Measurements from ENCODE around the gene NUP205. TPM values are rescaled to one million over a fixed set of nuclear protein-coding genes. Genes with fewer than 3 reads are reported as not detected.

Gene NUP205
- total and polyA plus RNA-seq, 11 donors, result 9.4 to 18.6 (median 13.6) TPM

DNA sequence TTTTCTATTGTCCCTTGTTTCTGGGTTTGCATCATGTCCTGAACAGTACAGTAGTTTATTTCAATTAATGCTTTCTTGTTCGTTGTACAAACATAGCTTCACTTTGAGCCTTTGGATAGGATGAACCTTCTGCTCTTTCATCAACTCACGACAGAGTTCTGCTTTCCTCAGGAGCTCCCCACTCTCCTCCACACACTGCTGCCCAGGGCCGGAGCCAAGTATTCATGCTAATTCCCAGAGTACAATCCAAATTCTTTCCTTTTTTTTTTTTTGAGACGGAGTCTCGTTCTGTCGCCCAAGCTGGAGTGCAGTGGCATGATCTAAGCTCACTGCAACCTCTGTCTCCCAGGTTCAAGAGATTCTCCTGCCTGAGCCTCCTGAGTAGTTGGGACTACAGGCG lies 7.5 kb upstream of the NUP205 start:
- no peak overlapping the region for H3K4me3 ChIP-seq
- H3K9me3 ChIP-seq, result no peaks in the 10 kb centered on the region
- no peak overlapping the region for H3K27ac ChIP-seq
- no peak for ATAC-seq
- intact Hi-C loops (cut with DNase I), result loop anchor here in 1 of 10 donors (10.0 kb wide), 1 partner anchor 135 kb away; no protein-coding TSS in a partner anchor
- no peaks in the 10 kb centered on the region for H3K4me1 ChIP-seq
- whole genome bisulfite sequencing, 4 donors, result 75 to 82% (median 77%) methylated on average over 7 of the region's 7 CpGs
- TF ChIP-seq, protein P1, sequence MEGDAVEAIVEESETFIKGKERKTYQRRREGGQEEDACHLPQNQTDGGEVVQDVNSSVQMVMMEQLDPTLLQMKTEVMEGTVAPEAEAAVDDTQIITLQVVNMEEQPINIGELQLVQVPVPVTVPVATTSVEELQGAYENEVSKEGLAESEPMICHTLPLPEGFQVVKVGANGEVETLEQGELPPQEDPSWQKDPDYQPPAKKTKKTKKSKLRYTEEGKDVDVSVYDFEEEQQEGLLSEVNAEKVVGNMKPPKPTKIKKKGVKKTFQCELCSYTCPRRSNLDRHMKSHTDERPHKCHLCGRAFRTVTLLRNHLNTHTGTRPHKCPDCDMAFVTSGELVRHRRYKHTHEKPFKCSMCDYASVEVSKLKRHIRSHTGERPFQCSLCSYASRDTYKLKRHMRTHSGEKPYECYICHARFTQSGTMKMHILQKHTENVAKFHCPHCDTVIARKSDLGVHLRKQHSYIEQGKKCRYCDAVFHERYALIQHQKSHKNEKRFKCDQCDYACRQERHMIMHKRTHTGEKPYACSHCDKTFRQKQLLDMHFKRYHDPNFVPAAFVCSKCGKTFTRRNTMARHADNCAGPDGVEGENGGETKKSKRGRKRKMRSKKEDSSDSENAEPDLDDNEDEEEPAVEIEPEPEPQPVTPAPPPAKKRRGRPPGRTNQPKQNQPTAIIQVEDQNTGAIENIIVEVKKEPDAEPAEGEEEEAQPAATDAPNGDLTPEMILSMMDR (IDR thresholded peaks at IDR 0.05), result no peak
- no peak for TF ChIP-seq POLR2A (IDR thresholded peaks at IDR 0.05)
- no peaks in the 10 kb centered on the region for H3K36me3 ChIP-seq
- H3K27me3 ChIP-seq, result no peaks in the 10 kb centered on the region
- DNase-seq, result no peak

DNA sequence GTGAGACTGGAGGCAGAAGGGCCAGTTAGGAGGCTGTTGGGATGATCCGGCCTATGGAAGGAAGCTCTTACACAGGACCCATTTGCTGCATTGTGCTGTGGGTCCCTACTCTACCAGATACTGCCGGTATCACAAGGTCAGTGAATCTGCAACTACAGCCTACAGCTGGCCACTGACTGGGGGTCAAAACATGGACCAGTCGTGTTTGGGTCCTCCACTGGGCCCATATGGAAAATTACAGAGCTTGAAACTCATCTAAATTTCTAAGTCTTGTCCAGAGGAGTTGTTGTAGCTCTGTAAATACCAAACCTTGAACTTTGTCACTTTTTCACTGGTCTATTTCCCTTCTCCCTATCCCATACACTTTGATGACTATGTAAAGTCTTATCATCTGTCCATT lies 5.6 kb upstream of the NUP205 start:
- H3K9me3 ChIP-seq, result no peaks in the 10 kb centered on the region
- H3K27ac ChIP-seq, result no peak overlapping the region
- intact Hi-C loops (cut with DNase I), result loop anchor here in 1 of 10 donors (10.0 kb wide), 1 partner anchor 137 kb away; no protein-coding TSS in a partner anchor
- DNase-seq (no peak), ATAC-seq (no peak)
- TF ChIP-seq, protein P1 (IDR thresholded peaks at IDR 0.05), result no peak
- no peak for TF ChIP-seq POLR2A (IDR thresholded peaks at IDR 0.05)
- no peak overlapping the region for H3K4me3 ChIP-seq
- no peaks in the 10 kb centered on the region for H3K27me3 ChIP-seq
- no peaks in the 10 kb centered on the region for H3K36me3 ChIP-seq
- H3K4me1 ChIP-seq, result peaks cover 0 to under 1% (median 0%) of the 10 kb centered on the region in 12 donors
- 45 to 90% (median 76%) methylated on average over 3 of the region's 3 CpGs for WGBS, 4 donors

DNA sequence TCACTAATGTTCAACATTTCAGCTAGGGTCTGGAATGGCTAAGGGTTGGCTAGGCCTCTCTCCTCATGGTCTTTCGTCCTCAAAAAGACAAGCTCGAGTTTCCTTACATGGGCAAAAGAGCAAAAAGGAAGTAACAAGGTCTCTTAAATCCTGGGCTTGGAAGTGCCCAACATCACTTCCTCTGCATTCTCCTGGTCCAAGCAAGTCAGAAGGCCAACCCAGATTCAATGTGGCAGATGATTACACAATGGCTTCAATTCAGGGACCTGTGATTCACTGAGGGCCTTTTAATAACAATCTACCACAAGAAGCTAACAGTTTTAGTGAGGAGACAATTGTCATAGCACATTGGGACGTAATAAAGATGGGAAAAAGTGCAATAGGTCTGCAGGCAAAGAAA lies 4.4 kb upstream of the NUP205 start:
- Histone ChIP-seq H3K27me3 (no peaks in the 10 kb centered on the region), H3K9me3 (no peaks in the 10 kb centered on the region), H3K4me1 (peaks cover 0 to 5% (median 0%) of the 10 kb centered on the region in 12 donors), H3K4me3 (no peak overlapping the region), H3K27ac (no peak overlapping the region), H3K36me3 (no peaks in the 10 kb centered on the region)
- intact Hi-C loops (cut with DNase I), result loop anchor here in 1 of 10 donors (10.0 kb wide), 1 partner anchor 139 kb away; no protein-coding TSS in a partner anchor
- TF ChIP-seq POLR2A (IDR thresholded peaks at IDR 0.05), result no peak
- TF ChIP-seq, protein P1 (IDR thresholded peaks at IDR 0.05), result no peak
- ATAC-seq (no peak), DNase-seq (no peak)
- WGBS, 4 donors, result 80 to 89% (median 85%) methylated on average over 3 of the region's 3 CpGs

DNA sequence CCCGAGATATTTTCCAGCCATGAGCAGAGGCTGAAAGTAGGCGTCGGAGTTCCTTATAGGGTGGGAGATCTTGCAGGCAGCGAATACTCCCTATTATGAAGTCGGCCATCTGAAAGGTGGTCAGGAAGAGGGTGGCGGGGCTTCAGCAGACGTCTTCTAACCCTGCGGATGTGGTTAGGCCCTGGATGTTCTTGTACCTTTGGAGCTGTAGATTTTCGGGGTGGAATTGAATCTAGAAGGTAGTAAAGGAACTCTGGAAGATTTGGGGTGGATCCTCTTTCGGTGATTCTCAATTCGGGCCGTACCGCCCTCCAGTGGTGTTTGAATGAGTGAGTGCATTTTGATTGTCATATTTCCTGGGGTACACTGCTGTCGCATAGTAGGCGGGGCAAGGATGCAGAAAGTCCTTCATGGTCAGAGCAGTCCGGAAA lies 635 bp downstream of the NUP205 start:
- intact Hi-C loops (cut with DNase I), result loop anchor here in 8 of 10 donors (1.0 to 10.0 kb wide), 8 partner anchors 46 to 278 kb away; partner anchors contain the start of gene CNOT4 (in 4 of the 8)
- peak; percentile 52 to 78 (median 71) for ATAC-seq
- 0% methylated on average over 16 of the region's 16 CpGs for WGBS, 4 donors

More for the DNA sequence above, 635 bp downstream of the NUP205 start:
- Histone ChIP-seq H3K27me3 (no peaks in the 10 kb centered on the region), H3K4me3 (peak overlapping the region; percentile 67 to 98 (median 88)), H3K4me1 (peaks cover 0 to 33% (median 9%) of the 10 kb centered on the region in 12 donors), H3K27ac (peak overlapping the region; percentile 92 to 100 (median 96)), H3K9me3 (no peaks in the 10 kb centered on the region), H3K36me3 (no peaks in the 10 kb centered on the region)
- no peak for TF ChIP-seq POLR2A (IDR thresholded peaks at IDR 0.05)
- TF ChIP-seq, protein P1 (IDR thresholded peaks at IDR 0.05), result peak; percentile 13 to 68 (median 54)
- peak in 4 of 5 donors; percentile 33 to 58 (median 41) for DNase-seq

Measured in heart left ventricle (tissue), 16 donors.